ENCODE results near the gene MCF2L. TPM values are rescaled to one million over a fixed set of nuclear protein-coding genes. Genes with fewer than 3 reads are reported as not detected.

MCF2L gene
- total and polyA plus RNA-seq, 8 donors = 16.0 to 83.6 (median 23.6) TPM

DNA sequence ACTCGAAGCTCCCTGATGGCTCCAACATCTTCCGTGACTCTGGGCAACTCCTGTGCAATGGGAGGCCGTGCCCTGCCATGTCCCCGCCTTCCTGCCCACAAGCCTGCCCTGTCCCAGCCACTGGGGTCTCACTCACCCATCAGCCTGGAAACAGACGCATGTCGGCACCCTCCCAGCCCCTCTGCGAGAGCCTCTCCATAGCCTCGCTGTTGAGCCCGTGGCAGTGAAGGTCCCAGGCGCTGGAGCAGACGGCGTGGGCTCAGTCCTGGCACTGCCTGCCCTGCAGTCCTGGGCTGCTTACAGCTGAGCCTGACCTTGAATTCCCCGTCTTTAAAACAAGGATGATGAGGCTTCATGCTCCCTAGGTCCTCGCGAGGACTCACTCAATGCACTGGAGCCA, 37.0 kb downstream of the MCF2L start:
- TF ChIP-seq, protein P1, sequence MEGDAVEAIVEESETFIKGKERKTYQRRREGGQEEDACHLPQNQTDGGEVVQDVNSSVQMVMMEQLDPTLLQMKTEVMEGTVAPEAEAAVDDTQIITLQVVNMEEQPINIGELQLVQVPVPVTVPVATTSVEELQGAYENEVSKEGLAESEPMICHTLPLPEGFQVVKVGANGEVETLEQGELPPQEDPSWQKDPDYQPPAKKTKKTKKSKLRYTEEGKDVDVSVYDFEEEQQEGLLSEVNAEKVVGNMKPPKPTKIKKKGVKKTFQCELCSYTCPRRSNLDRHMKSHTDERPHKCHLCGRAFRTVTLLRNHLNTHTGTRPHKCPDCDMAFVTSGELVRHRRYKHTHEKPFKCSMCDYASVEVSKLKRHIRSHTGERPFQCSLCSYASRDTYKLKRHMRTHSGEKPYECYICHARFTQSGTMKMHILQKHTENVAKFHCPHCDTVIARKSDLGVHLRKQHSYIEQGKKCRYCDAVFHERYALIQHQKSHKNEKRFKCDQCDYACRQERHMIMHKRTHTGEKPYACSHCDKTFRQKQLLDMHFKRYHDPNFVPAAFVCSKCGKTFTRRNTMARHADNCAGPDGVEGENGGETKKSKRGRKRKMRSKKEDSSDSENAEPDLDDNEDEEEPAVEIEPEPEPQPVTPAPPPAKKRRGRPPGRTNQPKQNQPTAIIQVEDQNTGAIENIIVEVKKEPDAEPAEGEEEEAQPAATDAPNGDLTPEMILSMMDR (IDR thresholded peaks at IDR 0.05) = no peak
- H3K27ac ChIP-seq = no peak overlapping the region
- H3K4me1 ChIP-seq = peaks cover 0 to 5% (median 0%) of the 10 kb centered on the region in 3 donors
- H3K9me3 ChIP-seq = no peaks in the 10 kb centered on the region
- intact Hi-C loops (cut with DNase I) = no loop called here
- 89 to 90% methylated on average over 15 of the region's 15 CpGs for WGBS, 2 donors
- DNase-seq (no peak), ATAC-seq (no peak), FAIRE-seq (no peak)
- H3K27me3 ChIP-seq = no peaks in the 10 kb centered on the region
- H3K36me3 ChIP-seq = no peaks in the 10 kb centered on the region
- no peak overlapping the region for H3K4me3 ChIP-seq

DNA sequence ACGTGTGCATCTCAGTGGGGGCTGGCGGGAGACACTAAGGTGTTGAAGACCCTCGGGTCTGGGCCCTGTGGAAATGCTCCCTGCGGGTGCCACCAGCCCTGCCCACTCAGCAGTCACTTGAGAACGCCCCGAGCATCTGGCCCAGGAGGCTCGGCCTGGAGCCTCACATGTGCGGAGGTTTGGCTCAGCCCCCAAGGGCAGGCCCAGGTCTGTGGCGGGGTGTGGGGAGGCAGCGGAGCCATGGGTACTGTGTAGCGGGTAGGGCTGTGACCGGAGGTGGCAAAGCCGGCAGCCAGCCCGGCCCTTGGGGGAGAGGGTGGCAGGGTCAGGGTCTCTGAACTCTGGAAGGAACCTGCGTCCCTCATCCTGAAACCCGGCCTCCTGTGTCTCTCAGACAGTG, 37.6 kb downstream of the MCF2L start:
- Histone ChIP-seq H3K4me3 (no peak overlapping the region), H3K27me3 (no peaks in the 10 kb centered on the region), H3K36me3 (no peaks in the 10 kb centered on the region), H3K4me1 (peaks cover 0 to 2% (median 0%) of the 10 kb centered on the region in 3 donors), H3K9me3 (no peaks in the 10 kb centered on the region), H3K27ac (no peak overlapping the region)
- no peak for ATAC-seq
- intact Hi-C loops (cut with DNase I) = no loop called here
- no peak for DNase-seq
- TF ChIP-seq, protein P1 (IDR thresholded peaks at IDR 0.05) = no peak
- 88 to 91% methylated on average over 13 to 16 of the region's 16 CpGs for WGBS, 2 donors
- no peak for FAIRE-seq

DNA sequence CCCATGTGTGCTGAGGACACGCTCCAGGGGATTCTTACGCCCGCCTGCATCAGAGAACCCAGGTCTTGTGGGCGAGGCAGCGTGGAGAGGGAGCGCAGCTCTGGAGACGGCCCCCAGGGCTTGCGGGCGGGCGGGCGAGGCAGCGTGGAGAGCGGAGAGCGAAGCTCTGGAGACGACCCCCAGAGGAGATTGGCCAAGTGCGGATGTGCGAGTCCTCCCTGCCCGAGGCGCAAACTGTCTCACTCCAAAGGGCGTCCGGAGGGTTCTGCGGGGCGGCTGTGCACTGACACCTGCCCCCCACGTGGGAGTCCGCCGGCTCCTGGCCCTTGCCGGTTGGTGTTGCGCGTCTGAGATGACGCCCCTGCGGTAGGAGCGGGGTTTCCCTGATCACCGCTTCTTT, 39.8 kb downstream of the MCF2L start:
- TF ChIP-seq, protein P1 (IDR thresholded peaks at IDR 0.05) = no peak
- H3K4me1 ChIP-seq = peaks cover 0 to 4% (median 0%) of the 10 kb centered on the region in 3 donors
- H3K9me3 ChIP-seq = no peaks in the 10 kb centered on the region
- WGBS, 2 donors = 87 to 90% methylated on average over 33 of the region's 33 CpGs
- H3K27me3 ChIP-seq = no peaks in the 10 kb centered on the region
- intact Hi-C loops (cut with DNase I) = no loop called here
- no peak for FAIRE-seq
- no peak overlapping the region for H3K4me3 ChIP-seq
- ATAC-seq = no peak
- DNase-seq = no peak
- H3K27ac ChIP-seq = no peak overlapping the region
- no peaks in the 10 kb centered on the region for H3K36me3 ChIP-seq

DNA sequence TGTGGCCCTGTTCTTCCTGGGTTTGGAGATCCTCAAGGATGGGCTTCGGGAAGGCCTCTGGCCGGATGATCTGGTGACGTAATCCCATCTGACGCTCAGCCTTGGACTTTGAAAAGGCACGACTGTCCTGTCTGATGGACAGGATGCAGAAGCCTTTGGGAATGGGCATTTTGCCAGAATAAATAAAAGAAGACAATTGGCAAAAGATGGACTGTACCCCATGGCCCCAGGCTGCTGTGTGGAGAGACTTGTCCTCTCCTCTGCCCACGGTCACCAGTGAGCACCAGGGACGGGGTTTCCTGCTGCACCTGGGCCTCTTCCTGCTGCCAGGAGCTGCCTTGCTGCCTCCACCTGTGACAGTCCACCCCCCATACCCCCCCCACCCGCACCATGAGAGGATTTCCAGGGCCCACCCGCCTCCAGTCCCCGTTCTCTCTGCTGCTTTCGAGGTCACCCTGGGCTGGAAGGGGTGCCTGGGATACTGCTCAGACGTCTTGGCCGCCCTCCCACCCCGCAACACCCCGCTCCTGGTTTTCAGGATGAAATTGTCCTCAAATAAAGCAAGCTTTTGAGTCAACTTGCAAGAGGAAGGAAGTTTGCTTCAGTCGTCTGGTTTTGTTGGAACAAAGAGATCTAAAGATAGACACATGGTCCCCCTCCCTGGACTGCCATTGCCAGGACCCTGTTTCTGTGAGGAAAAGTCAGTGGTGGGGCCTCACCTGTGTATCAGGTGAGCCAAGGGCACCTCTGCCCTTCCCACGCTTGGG, 40.9 kb downstream of the MCF2L start:
- Histone ChIP-seq H3K4me1 (peaks cover 0 to 7% (median 0%) of the 10 kb centered on the region in 3 donors), H3K36me3 (no peaks in the 10 kb centered on the region), H3K27ac (peak overlapping the region in 1 of 4 donors; percentile 22), H3K9me3 (no peaks in the 10 kb centered on the region), H3K4me3 (no peak overlapping the region), H3K27me3 (no peaks in the 10 kb centered on the region)
- intact Hi-C loops (cut with DNase I) = no loop called here
- FAIRE-seq (no peak), DNase-seq (no peak), ATAC-seq (peak in 2 of 4 donors; percentile 5 to 16)
- 69 to 74% methylated on average over 17 of the region's 17 CpGs for WGBS, 2 donors
- TF ChIP-seq, protein P1 (IDR thresholded peaks at IDR 0.05) = no peak

DNA sequence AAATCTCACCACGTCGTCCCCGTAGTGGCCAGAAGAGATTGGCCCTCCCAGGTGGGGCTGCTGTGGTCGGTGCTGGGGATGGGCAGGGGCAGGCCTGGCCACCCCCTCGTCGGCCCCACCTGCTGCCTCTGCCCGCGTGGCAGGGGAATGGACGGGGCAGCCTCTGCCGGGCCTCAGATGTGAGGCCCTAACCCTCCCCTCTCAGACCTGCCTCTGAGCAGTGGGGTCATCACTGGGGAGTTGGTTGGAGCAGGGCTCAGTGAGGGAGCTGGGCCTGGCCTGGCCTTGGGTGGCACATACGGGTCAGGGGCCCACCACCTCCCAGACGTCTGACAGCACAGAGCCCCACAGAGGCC, 41.5 kb downstream of the MCF2L start:
- WGBS, 2 donors = 71 to 80% methylated on average over 12 of the region's 12 CpGs
- DNase-seq (no peak), ATAC-seq (no peak)

More for the DNA sequence above, 41.5 kb downstream of the MCF2L start:
- FAIRE-seq = no peak
- Histone ChIP-seq H3K9me3 (no peaks in the 10 kb centered on the region), H3K27me3 (no peaks in the 10 kb centered on the region), H3K27ac (peak overlapping the region in 1 of 4 donors; percentile 22), H3K4me1 (peaks cover 0 to 7% (median 0%) of the 10 kb centered on the region in 3 donors), H3K36me3 (no peaks in the 10 kb centered on the region), H3K4me3 (no peak overlapping the region)
- intact Hi-C loops (cut with DNase I) = no loop called here
- TF ChIP-seq, protein P1 (IDR thresholded peaks at IDR 0.05) = no peak
